Measurements from ENCODE around the gene AREL1.
A peak's percentile ranks its signal among the peaks of the same experiment; 100 is the strongest.

Gene AREL1

GRCh38 chr14:74685921-74686678 lies 26.8 kb downstream of the AREL1 start:
- no peak overlapping the region for H3K4me3 ChIP-seq (ENCODE audit: control insufficient read depth in 1 of 7, extremely low read depth in 1 of 7, insufficient read depth in 4 of 7, low read depth in 2 of 7, low read length in 6 of 7)
- DNase-seq: no peak
- H3K27me3 ChIP-seq (replicated peaks in 2 of 5; ENCODE audit: control insufficient read depth in 4 of 5, insufficient read depth in 5 of 5, low read length in 4 of 5): no peaks in the 10 kb centered on the region
- no peaks in the 10 kb centered on the region for H3K9me3 ChIP-seq (ENCODE audit: control extremely low read depth in 1 of 5, control insufficient read depth in 4 of 5, insufficient read depth in 2 of 5, low read depth in 1 of 5, low read length in 4 of 5)
- peaks cover 4 to 49% (median 22%) of the 10 kb centered on the region in 4 experiments for H3K36me3 ChIP-seq (ENCODE audit: control insufficient read depth in 4 of 4, insufficient read depth in 4 of 4, low read length in 3 of 4)
- ChIA-PET CTCF (interaction anchor here (0.6 to 3.4 kb wide), 5 partner anchors 11 to 417 kb away, joined by 3 to 16 read pairs (median 5); no protein-coding TSS in a partner anchor), POLR2A (no interaction called here)
- no peak overlapping the region for H3K27ac ChIP-seq (ENCODE audit: insufficient read depth in 1 of 2, low read depth in 1 of 2, low read length in 2 of 2, poor library complexity in 1 of 2, severe bottlenecking in 2 of 2)
- peaks cover 32 to 52% (median 41%) of the 10 kb centered on the region in 4 experiments for H3K4me1 ChIP-seq (ENCODE audit: control extremely low read depth in 1 of 4, control insufficient read depth in 4 of 4, insufficient read depth in 4 of 4, low read length in 3 of 4)
- 88% methylated on average over 3 of the region's 3 CpGs for WGBS (ENCODE audit: insufficient coverage)

GRCh38 chr14:74685056-74685455 lies 27.8 kb downstream of the AREL1 start:
- ChIA-PET CTCF (interaction anchor here (1.2 to 3.4 kb wide), 6 partner anchors 12 to 76 kb away, joined by 3 to 16 read pairs (median 6); no protein-coding TSS in a partner anchor), POLR2A (interaction anchor here (1.0 kb wide), 1 partner anchor 119 kb away, joined by 3 read pairs; no protein-coding TSS in a partner anchor)
- no peaks in the 10 kb centered on the region for H3K9me3 ChIP-seq (ENCODE audit: control extremely low read depth in 1 of 5, control insufficient read depth in 4 of 5, insufficient read depth in 2 of 5, low read depth in 1 of 5, low read length in 4 of 5)
- H3K27ac ChIP-seq (ENCODE audit: insufficient read depth in 1 of 2, low read depth in 1 of 2, low read length in 2 of 2, poor library complexity in 1 of 2, severe bottlenecking in 2 of 2): no peak overlapping the region
- DNase-seq: peak in 1 of 3 donors; percentile 26
- H3K27me3 ChIP-seq (replicated peaks in 2 of 5; ENCODE audit: control insufficient read depth in 4 of 5, insufficient read depth in 5 of 5, low read length in 4 of 5): no peaks in the 10 kb centered on the region
- peak overlapping the region in 1 of 7 experiments; percentile 12 for H3K4me3 ChIP-seq (ENCODE audit: control insufficient read depth in 1 of 7, extremely low read depth in 1 of 7, insufficient read depth in 4 of 7, low read depth in 2 of 7, low read length in 6 of 7)
- WGBS (ENCODE audit: insufficient coverage): 77% methylated on average over 2 of the region's 2 CpGs
- peaks cover 3 to 40% (median 16%) of the 10 kb centered on the region in 4 experiments for H3K36me3 ChIP-seq (ENCODE audit: control insufficient read depth in 4 of 4, insufficient read depth in 4 of 4, low read length in 3 of 4)
- H3K4me1 ChIP-seq (ENCODE audit: control extremely low read depth in 1 of 4, control insufficient read depth in 4 of 4, insufficient read depth in 4 of 4, low read length in 3 of 4): peaks cover 32 to 52% (median 42%) of the 10 kb centered on the region in 4 experiments

- peaks cover 3 to 35% (median 14%) of the 10 kb centered on the region in 4 experiments for H3K36me3 ChIP-seq (ENCODE audit: control insufficient read depth in 4 of 4, insufficient read depth in 4 of 4, low read length in 3 of 4)
- H3K27ac ChIP-seq (ENCODE audit: insufficient read depth in 1 of 2, low read depth in 1 of 2, low read length in 2 of 2, poor library complexity in 1 of 2, severe bottlenecking in 2 of 2): no peak overlapping the region
- no peaks in the 10 kb centered on the region for H3K27me3 ChIP-seq (replicated peaks in 2 of 5; ENCODE audit: control insufficient read depth in 4 of 5, insufficient read depth in 5 of 5, low read length in 4 of 5)
- ChIA-PET POLR2A (interaction anchor here (0.6 to 1.0 kb wide), 3 partner anchors 62 to 333 kb away, joined by 3 read pairs; no protein-coding TSS in a partner anchor), CTCF (interaction anchor here (1.3 to 3.4 kb wide), 5 partner anchors 12 to 75 kb away, joined by 3 to 16 read pairs (median 5); no protein-coding TSS in a partner anchor)
- DNase-seq: peak; percentile 40 to 91 (median 86)
- peak overlapping the region in 2 of 7 experiments; percentile 3 to 12 for H3K4me3 ChIP-seq (ENCODE audit: control insufficient read depth in 1 of 7, extremely low read depth in 1 of 7, insufficient read depth in 4 of 7, low read depth in 2 of 7, low read length in 6 of 7)
- H3K9me3 ChIP-seq (ENCODE audit: control extremely low read depth in 1 of 5, control insufficient read depth in 4 of 5, insufficient read depth in 2 of 5, low read depth in 1 of 5, low read length in 4 of 5): no peaks in the 10 kb centered on the region
- H3K4me1 ChIP-seq (ENCODE audit: control extremely low read depth in 1 of 4, control insufficient read depth in 4 of 4, insufficient read depth in 4 of 4, low read length in 3 of 4): peaks cover 32 to 52% (median 42%) of the 10 kb centered on the region in 4 experiments
- WGBS (ENCODE audit: insufficient coverage): 14% methylated on average over 11 of the region's 12 CpGs
Measured at GRCh38 chr14:74684434-74684833, 28.4 kb downstream of the AREL1 start.

GRCh38 chr14:74683406-74683805 lies 29.5 kb downstream of the AREL1 start:
- ChIA-PET CTCF (interaction anchor here (1.0 to 3.4 kb wide), 4 partner anchors 11 to 74 kb away, joined by 3 to 16 read pairs (median 4); no protein-coding TSS in a partner anchor), POLR2A (interaction anchor here (1.0 kb wide), 1 partner anchor 80 kb away, joined by 3 read pairs; the partner anchor contains the start of gene YLPM1)
- WGBS (ENCODE audit: insufficient coverage): 10% methylated on average over 2 of the region's 3 CpGs
- Histone ChIP-seq H3K36me3 (ENCODE audit: control insufficient read depth in 4 of 4, insufficient read depth in 4 of 4, low read length in 3 of 4) (peaks cover 3 to 31% (median 8%) of the 10 kb centered on the region in 4 experiments), H3K4me1 (ENCODE audit: control extremely low read depth in 1 of 4, control insufficient read depth in 4 of 4, insufficient read depth in 4 of 4, low read length in 3 of 4) (peaks cover 32 to 52% (median 42%) of the 10 kb centered on the region in 4 experiments), H3K27me3 (replicated peaks in 2 of 5; ENCODE audit: control insufficient read depth in 4 of 5, insufficient read depth in 5 of 5, low read length in 4 of 5) (no peaks in the 10 kb centered on the region), H3K9me3 (ENCODE audit: control extremely low read depth in 1 of 5, control insufficient read depth in 4 of 5, insufficient read depth in 2 of 5, low read depth in 1 of 5, low read length in 4 of 5) (no peaks in the 10 kb centered on the region), H3K4me3 (ENCODE audit: control insufficient read depth in 1 of 7, extremely low read depth in 1 of 7, insufficient read depth in 4 of 7, low read depth in 2 of 7, low read length in 6 of 7) (peak overlapping the region in 4 of 7 experiments; percentile 6 to 54 (median 46)), H3K27ac (ENCODE audit: insufficient read depth in 1 of 2, low read depth in 1 of 2, low read length in 2 of 2, poor library complexity in 1 of 2, severe bottlenecking in 2 of 2) (peak overlapping the region in 1 of 2 experiments; percentile 17)
- DNase-seq: peak in 2 of 3 donors; percentile 19 to 26

- WGBS (ENCODE audit: insufficient coverage): 100% methylated on average over 7 of the region's 10 CpGs
- no peak overlapping the region for H3K27ac ChIP-seq (ENCODE audit: insufficient read depth in 1 of 2, low read depth in 1 of 2, low read length in 2 of 2, poor library complexity in 1 of 2, severe bottlenecking in 2 of 2)
- CTCF ChIA-PET: no interaction called here
- H3K4me3 ChIP-seq (ENCODE audit: control insufficient read depth in 1 of 7, extremely low read depth in 1 of 7, insufficient read depth in 4 of 7, low read depth in 2 of 7, low read length in 6 of 7): no peak overlapping the region
- peaks cover 3 to 26% (median 7%) of the 10 kb centered on the region in 4 experiments for H3K36me3 ChIP-seq (ENCODE audit: control insufficient read depth in 4 of 4, insufficient read depth in 4 of 4, low read length in 3 of 4)
- H3K9me3 ChIP-seq (ENCODE audit: control extremely low read depth in 1 of 5, control insufficient read depth in 4 of 5, insufficient read depth in 2 of 5, low read depth in 1 of 5, low read length in 4 of 5): no peaks in the 10 kb centered on the region
- no peaks in the 10 kb centered on the region for H3K27me3 ChIP-seq (replicated peaks in 2 of 5; ENCODE audit: control insufficient read depth in 4 of 5, insufficient read depth in 5 of 5, low read length in 4 of 5)
- DNase-seq: peak in 2 of 3 donors; percentile 31 to 42
- peaks cover 32 to 52% (median 42%) of the 10 kb centered on the region in 4 experiments for H3K4me1 ChIP-seq (ENCODE audit: control extremely low read depth in 1 of 4, control insufficient read depth in 4 of 4, insufficient read depth in 4 of 4, low read length in 3 of 4)
- POLR2A ChIA-PET: no interaction called here
Measured at GRCh38 chr14:74682169-74682952, 30.5 kb downstream of the AREL1 start.

- Histone ChIP-seq H3K4me3 (ENCODE audit: control insufficient read depth in 1 of 7, extremely low read depth in 1 of 7, insufficient read depth in 4 of 7, low read depth in 2 of 7, low read length in 6 of 7) (no peak overlapping the region), H3K27ac (ENCODE audit: insufficient read depth in 1 of 2, low read depth in 1 of 2, low read length in 2 of 2, poor library complexity in 1 of 2, severe bottlenecking in 2 of 2) (no peak overlapping the region), H3K9me3 (ENCODE audit: control extremely low read depth in 1 of 5, control insufficient read depth in 4 of 5, insufficient read depth in 2 of 5, low read depth in 1 of 5, low read length in 4 of 5) (no peaks in the 10 kb centered on the region), H3K27me3 (replicated peaks in 2 of 5; ENCODE audit: control insufficient read depth in 4 of 5, insufficient read depth in 5 of 5, low read length in 4 of 5) (no peaks in the 10 kb centered on the region), H3K4me1 (ENCODE audit: control extremely low read depth in 1 of 4, control insufficient read depth in 4 of 4, insufficient read depth in 4 of 4, low read length in 3 of 4) (no peaks in the 10 kb centered on the region), H3K36me3 (ENCODE audit: control insufficient read depth in 4 of 4, insufficient read depth in 4 of 4, low read length in 3 of 4) (peaks cover 28 to 55% (median 44%) of the 10 kb centered on the region in 4 experiments)
- no peak for DNase-seq
- ChIA-PET POLR2A (no interaction called here), CTCF (no interaction called here)
Measured at GRCh38 chr14:74675219-74675618, 37.7 kb downstream of the AREL1 start.
